HG02759 (cell line): Measurements from ENCODE around the gene ZC3H8.
A peak's percentile ranks its signal among the peaks of the same experiment; 100 is the strongest.
"Not testable (repeated sequence)": the region's sequence is repeated elsewhere in the genome, so short reads cannot be mapped to it uniquely, and the experiment has no call there.

Experiments
- ATAC-seq: cut with Tn5 transposase; IDR thresholded peaks from one replicate; pipeline ENCODE4 v1.9.1; 2021; ENCODE audit warnings: mild to moderate bottlenecking, moderate library complexity; ENCODE audit not compliant: unreplicated experiment

The ZC3H8 gene

GRCh38 chr2:112254466-112255240 is at the start of gene ZC3H8:
Gene ZC3H8 (minus strand): TSS chr2:112255042. CDS start chr2:112254981, 61 bp downstream.
- peak; percentile 92 for ATAC-seq

- no peak for ATAC-seq
Observed at GRCh38 chr2:112304298-112304941, 49.6 kb upstream of the ZC3H8 start.

GRCh38 chr2:112301973-112302372 is 47.1 kb upstream of the ZC3H8 start:
- ATAC-seq, result no peak

GRCh38 chr2:112301171-112301584 is 46.3 kb upstream of the ZC3H8 start:
- no peak for ATAC-seq

- ATAC-seq, result no peak
Observed at GRCh38 chr2:112296407-112296806, 41.6 kb upstream of the ZC3H8 start.

- no peak for ATAC-seq
Observed at GRCh38 chr2:112295407-112296078, 40.7 kb upstream of the ZC3H8 start.

GRCh38 chr2:112293636-112294401 is 39.0 kb upstream of the ZC3H8 start:
- ATAC-seq, result no peak

- no peak for ATAC-seq
Observed at GRCh38 chr2:112290648-112291047, 35.8 kb upstream of the ZC3H8 start.

GRCh38 chr2:112290088-112290487 is 35.2 kb upstream of the ZC3H8 start:
- no peak for ATAC-seq

GRCh38 chr2:112283535-112283934 is 28.7 kb upstream of the ZC3H8 start:
- ATAC-seq, result not testable (repeated sequence)

GRCh38 chr2:112282066-112282465 is 27.2 kb upstream of the ZC3H8 start:
- not testable (repeated sequence) for ATAC-seq

- no peak for ATAC-seq
Observed at GRCh38 chr2:112277596-112278220, 22.9 kb upstream of the ZC3H8 start.

GRCh38 chr2:112276954-112277353 is 22.1 kb upstream of the ZC3H8 start:
- ATAC-seq, result no peak

- ATAC-seq, result peak; percentile 67
Observed at GRCh38 chr2:112275887-112276773, 21.3 kb upstream of the ZC3H8 start.

- ATAC-seq, result peak; percentile 94
Observed at GRCh38 chr2:112275311-112275886, 20.6 kb upstream of the ZC3H8 start, which contains the start of gene ZC3H6. Gene ZC3H6 (plus strand): TSS chr2:112275597. CDS start chr2:112275995, 398 bp downstream.

- no peak for ATAC-seq
Observed at GRCh38 chr2:112273349-112273748, 18.5 kb upstream of the ZC3H8 start.

- ATAC-seq, result no peak
Observed at GRCh38 chr2:112272669-112273068, 17.8 kb upstream of the ZC3H8 start.

- no peak for ATAC-seq
Observed at GRCh38 chr2:112268547-112268946, 13.7 kb upstream of the ZC3H8 start.

- ATAC-seq, result no peak
Observed at GRCh38 chr2:112262876-112263275, 8.0 kb upstream of the ZC3H8 start.
